ENCODE measurements around the gene PIK3C2A. TPM values are rescaled to one million over a fixed set of nuclear protein-coding genes. Genes with fewer than 3 reads are reported as not detected.
A peak's percentile ranks its signal among the peaks of the same experiment; 100 is the strongest.

The PIK3C2A gene
- total RNA-seq, 2 donors from 2014 or later, result 37.2 to 44.6 TPM

GRCh38 chr11:17171343-17171742 lies 36.4 kb downstream of the PIK3C2A start:
- no peak overlapping the region for H3K27ac ChIP-seq
- no peaks in the 10 kb centered on the region for H3K9me3 ChIP-seq
- H3K4me3 ChIP-seq, result no peak overlapping the region
- DNase-seq (ENCODE audit: low spot score), result no peak
- TF ChIP-seq CTCF (IDR thresholded peaks at IDR 0.05), result no peak
- no peaks in the 10 kb centered on the region for H3K27me3 ChIP-seq
- H3K4me1 ChIP-seq, result peaks cover 0 to 23% of the 10 kb centered on the region in 2 donors
- H3K36me3 ChIP-seq, result peaks cover 4% of the 10 kb centered on the region

- no peak overlapping the region for H3K4me3 ChIP-seq
- no peak for TF ChIP-seq CTCF (IDR thresholded peaks at IDR 0.05)
Observed at GRCh38 chr11:17169876-17170275, 37.9 kb downstream of the PIK3C2A start.

DNA sequence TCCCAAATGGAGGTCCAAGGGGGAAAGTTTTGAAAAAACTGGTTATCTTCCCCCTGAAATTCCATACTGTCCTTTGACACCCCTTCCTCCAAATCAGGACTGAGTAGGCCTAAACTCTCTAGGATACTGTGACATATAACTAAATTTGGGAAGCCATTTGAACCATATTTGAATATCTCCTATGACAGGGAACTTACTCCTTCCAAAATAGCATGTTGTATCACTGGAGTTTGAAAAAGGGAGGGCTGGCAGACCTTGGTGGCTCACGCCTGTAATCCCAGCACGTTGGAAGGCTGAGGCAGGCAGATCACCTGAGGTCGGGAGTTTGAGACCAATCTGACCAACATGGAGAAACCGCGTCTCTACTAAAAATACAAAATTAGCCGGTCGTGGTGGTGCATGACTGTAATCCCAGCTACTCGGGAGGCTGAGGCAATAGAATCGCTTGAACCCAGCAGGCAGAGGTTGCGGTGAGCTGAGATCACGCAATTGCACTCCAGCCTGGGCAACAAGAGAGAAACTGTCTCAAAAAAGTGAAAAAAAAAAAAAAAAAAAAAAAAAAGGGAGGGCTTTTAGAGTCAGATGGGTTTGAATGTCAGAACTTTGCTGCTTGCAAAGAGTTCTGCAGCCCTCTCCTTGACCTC lies 42.4 kb downstream of the PIK3C2A start:
- H3K27me3 ChIP-seq, result no peaks in the 10 kb centered on the region
- H3K4me1 ChIP-seq, result peaks cover 0 to 33% of the 10 kb centered on the region in 2 donors
- H3K4me3 ChIP-seq, result no peak overlapping the region
- peak overlapping the region in 1 of 2 donors; percentile 62 for H3K27ac ChIP-seq
- no peaks in the 10 kb centered on the region for H3K9me3 ChIP-seq
- no peak for DNase-seq (ENCODE audit: low spot score)
- peaks cover 4% of the 10 kb centered on the region for H3K36me3 ChIP-seq
- TF ChIP-seq CTCF (IDR thresholded peaks at IDR 0.05), result no peak

More at GRCh38 chr11:17169876-17170275, 37.9 kb downstream of the PIK3C2A start:
- Histone ChIP-seq H3K27ac (no peak overlapping the region), H3K36me3 (peaks cover 4% of the 10 kb centered on the region), H3K27me3 (no peaks in the 10 kb centered on the region), H3K9me3 (no peaks in the 10 kb centered on the region), H3K4me1 (peaks cover 0 to 32% of the 10 kb centered on the region in 2 donors)
- DNase-seq (ENCODE audit: low spot score), result no peak

- no peak for DNase-seq (ENCODE audit: low spot score)
- H3K4me1 ChIP-seq, result peaks cover 0 to 37% of the 10 kb centered on the region in 2 donors
- H3K27ac ChIP-seq, result peak overlapping the region in 1 of 2 donors; percentile 62
- no peak for TF ChIP-seq CTCF (IDR thresholded peaks at IDR 0.05)
- peaks cover 4% of the 10 kb centered on the region for H3K36me3 ChIP-seq
- H3K4me3 ChIP-seq, result no peak overlapping the region
- H3K27me3 ChIP-seq, result no peaks in the 10 kb centered on the region
- H3K9me3 ChIP-seq, result no peaks in the 10 kb centered on the region
Observed at GRCh38 chr11:17164361-17165246, 43.2 kb downstream of the PIK3C2A start.

DNA sequence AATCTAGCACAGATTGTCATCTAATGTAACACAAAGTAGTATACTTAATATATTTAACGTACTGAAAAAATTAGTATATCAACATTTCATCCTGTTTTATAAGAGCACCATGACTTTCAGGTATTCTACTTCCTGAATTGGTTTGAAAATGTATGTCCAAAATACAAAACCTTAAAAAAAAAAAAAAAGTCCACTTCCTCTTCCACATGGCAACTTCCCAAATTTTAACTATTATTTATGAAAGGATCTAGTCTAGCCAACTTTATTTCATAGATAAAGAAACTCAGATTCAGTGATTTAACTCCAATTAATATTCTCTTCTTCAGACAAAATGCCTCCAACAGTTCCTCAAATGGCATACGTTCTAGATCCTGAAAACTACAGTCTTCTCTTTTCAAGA lies 44.0 kb downstream of the PIK3C2A start:
- peaks cover 0 to 41% of the 10 kb centered on the region in 2 donors for H3K4me1 ChIP-seq
- no peak overlapping the region for H3K4me3 ChIP-seq
- no peak for TF ChIP-seq CTCF (IDR thresholded peaks at IDR 0.05)
- H3K27me3 ChIP-seq, result no peaks in the 10 kb centered on the region
- peaks cover 4% of the 10 kb centered on the region for H3K36me3 ChIP-seq
- DNase-seq (ENCODE audit: low spot score), result no peak
- H3K9me3 ChIP-seq, result no peaks in the 10 kb centered on the region
- peak overlapping the region in 1 of 2 donors; percentile 62 for H3K27ac ChIP-seq
